ENCODE results near the gene ALOX15B.

- TF ChIP-seq RAD21 (IDR thresholded peaks at IDR 0.05; ENCODE audit: insufficient read depth, low read depth, low read length) (no peak), MTA3 (IDR thresholded peaks at IDR 0.05; ENCODE audit: borderline replicate concordance, low read length) (no peak), SIN3A (IDR thresholded peaks at IDR 0.05; ENCODE audit: low read depth, low read length) (no peak), BMI1 (IDR thresholded peaks at IDR 0.05; ENCODE audit: borderline replicate concordance) (no peak), USF2 (IDR thresholded peaks at IDR 0.05; ENCODE audit: borderline replicate concordance, low read depth, low read length) (no peak), TCF12 (IDR thresholded peaks at IDR 0.05; ENCODE audit: low read depth, low read length) (no peak), POLR2AphosphoS5 (IDR thresholded peaks at IDR 0.05; ENCODE audit: low read length) (no peak), CTCF (IDR thresholded peaks at IDR 0.05 in 2 of 3, conservative IDR thresholded peaks at IDR 0.05 in 1 of 3; ENCODE audit: control insufficient read depth in 2 of 3, extremely low read depth in 1 of 3, insufficient read depth in 1 of 3, low read depth in 3 of 3, low read length in 3 of 3) (no peak), EZH2 (IDR thresholded peaks at IDR 0.05; ENCODE audit: borderline replicate concordance, control insufficient read depth, low read depth, low read length) (no peak)
Observed at GRCh38 chr17:8004899-8005298, 34.0 kb upstream of the ALOX15B start.
